B cell (primary cell): ENCODE data around the gene CHIT1. TPM values are rescaled to one million over a fixed set of nuclear protein-coding genes. Genes with fewer than 3 reads are reported as not detected.

Experiments
- ATAC-seq: fragments of 200-7000 bp; cut with Tn5 transposase; one replicate; pipeline ENCODE4 v1.10.0; 2021; ENCODE audit warnings: low read depth, mild to moderate bottlenecking, moderate number of reproducible peaks, moderate library complexity
- CTCF ChIA-PET: fragments of 350-600 bp; sonication (Branson Sonifier 250); formaldehyde crosslinking; loops from one replicate; lab custom pipeline; 2021; ENCODE audit warnings: antibody characterized with exemption, inconsistent platforms; lab: Charles Lee
- POLR2A ChIA-PET: fragments of 350-600 bp; sonication (Branson Sonifier 250); formaldehyde crosslinking; loops from one replicate; lab custom pipeline; 2021; ENCODE audit warnings: antibody characterized with exemption; lab: Charles Lee
- DNase-seq: peaks from one replicate; pipeline ENCODE4 v3.0.0; 2013
- H2AFZ ChIP-seq: 2 replicates; pipeline ENCODE4 v1.6.1; 2012; ENCODE audit warnings: mild to moderate bottlenecking, low read depth, low read length; ENCODE audit not compliant: insufficient read depth, poor library complexity, severe bottlenecking
- H3K27ac ChIP-seq, 2 donors: 1 replicate in 1 of 2; 2 replicates in 1 of 2; pipeline ENCODE4 v1.5.1; 2012 to 2013; ENCODE audit warnings: low read length in 2 of 2, mild to moderate bottlenecking in 2 of 2, moderate library complexity in 1 of 2
- H3K27me3 ChIP-seq, 4 experiments: fragments of 200-600 bp in 1 of 4; sonication (generic) in 1 of 4; replicated peaks in 1 of 4; 1 replicate in 2 of 4; 2 replicates in 2 of 4; pipeline versions ENCODE4 v1.6.1 to v1.7.0; 2013 to 2016; ENCODE audit warnings: low read length in 3 of 4, mild to moderate bottlenecking in 2 of 4, mixed read lengths in 1 of 4, moderate library complexity in 1 of 4; ENCODE audit not compliant: insufficient read depth in 4 of 4, control insufficient read depth in 3 of 4; ENCODE audit errors: control extremely low read depth in 1 of 4
- H3K36me3 ChIP-seq, 2 experiments: replicated peaks in 1 of 2; 1 replicate in 1 of 2; 2 replicates in 1 of 2; pipeline versions ENCODE4 v1.6.1 to v1.7.1; 2013; ENCODE audit warnings: low read length in 1 of 2; ENCODE audit not compliant: insufficient read depth in 2 of 2, control insufficient read depth in 1 of 2; ENCODE audit errors: control extremely low read depth in 1 of 2, extremely low read depth in 1 of 2
- H3K4me1 ChIP-seq, 2 donors: fragments of 200-600 bp in 1 of 2; sonication (generic) in 1 of 2; 1 replicate in 1 of 2; 2 replicates in 1 of 2; pipeline versions ENCODE4 v1.5.1 to v1.6.1; 2013 to 2017; ENCODE audit warnings: low read length in 2 of 2; ENCODE audit not compliant: control insufficient read depth in 2 of 2, insufficient read depth in 2 of 2
- H3K4me2 ChIP-seq: replicated peaks from 2 replicates; pipeline ENCODE3; 2012; ENCODE audit warnings: mild to moderate bottlenecking, low read depth, low read length; ENCODE audit not compliant: poor library complexity, severe bottlenecking
- H3K4me3 ChIP-seq, 5 experiments: fragments of 200-600 bp in 1 of 5; sonication (generic) in 1 of 5; 1 replicate in 3 of 5; 2 replicates in 2 of 5; pipeline versions ENCODE4 v1.5.1 to v1.7.0; 2011 to 2016; ENCODE audit warnings: low read length in 4 of 5, mild to moderate bottlenecking in 4 of 5, low read depth in 2 of 5, control low read depth in 1 of 5, moderate library complexity in 1 of 5; ENCODE audit not compliant: insufficient read depth in 1 of 5; ENCODE audit errors: control extremely low read depth in 1 of 5, extremely low read depth in 1 of 5
- H3K79me2 ChIP-seq: fragments of 200-600 bp; sonication (generic); one replicate; pipeline ENCODE4 v1.6.0; 2016; ENCODE audit warnings: low read length; ENCODE audit not compliant: control insufficient read depth, insufficient read depth
- H3K9ac ChIP-seq: fragments of 200-600 bp; sonication (generic); 2 replicates; pipeline ENCODE4 v1.6.1; 2017; ENCODE audit warnings: mild to moderate bottlenecking, low read length, moderate library complexity
- H3K9me3 ChIP-seq, 3 donors: one replicate each; pipeline versions ENCODE4 v1.6.1 to v1.7.1; 2013; ENCODE audit warnings: low read length in 2 of 3; ENCODE audit not compliant: control insufficient read depth in 2 of 3, insufficient read depth in 1 of 3; ENCODE audit errors: control extremely low read depth in 1 of 3
- H4K20me1 ChIP-seq: 2 replicates; pipeline ENCODE4 v1.6.0; 2012; ENCODE audit warnings: mild to moderate bottlenecking, low read length; ENCODE audit not compliant: insufficient read depth, control insufficient read depth, poor library complexity, severe bottlenecking
- H3K27ac Mint-ChIP-seq: one replicate; pipeline ENCODE4 v1.8.0; 2021; ENCODE audit warnings: mixed read lengths
- H3K27me3 Mint-ChIP-seq: one replicate; pipeline ENCODE4 v1.8.0; 2021; ENCODE audit warnings: mixed read lengths
- H3K4me1 Mint-ChIP-seq: one replicate; pipeline ENCODE4 v1.8.0; 2021; ENCODE audit warnings: mixed read lengths
- H3K4me3 Mint-ChIP-seq: one replicate; pipeline ENCODE4 v1.8.0; 2021; ENCODE audit warnings: mixed read lengths
- H3K9me3 Mint-ChIP-seq: one replicate; pipeline ENCODE4 v1.8.0; 2022; ENCODE audit warnings: mixed read lengths; ENCODE audit not compliant: insufficient read depth
- CTCF ChIP-seq: fragments of 200-600 bp; IDR thresholded peaks from one replicate; pipeline ENCODE4 v1.8.0; 2022; ENCODE audit warnings: antibody characterized with exemption, mild to moderate bottlenecking
- EZH2 ChIP-seq: IDR thresholded peaks from 2 replicates; pipeline ENCODE4 v1.6.1; 2012; ENCODE audit warnings: borderline replicate concordance, low read depth, mild to moderate bottlenecking, moderate library complexity, low read length; ENCODE audit not compliant: insufficient read depth, poor library complexity, severe bottlenecking
- WGBS: methylation state at CpG from one replicate; pipeline ENCODE4 v1.1.5; 2013; ENCODE audit warnings: missing lambda C conversion rate; ENCODE audit not compliant: insufficient coverage; 5-methylcytosine and 5-hydroxymethylcytosine counted together
- intact Hi-C: fragments of 100-400 bp; cut with micrococcal nuclease; formaldehyde crosslinking; loops from one replicate; pipeline ENCODE4 v1.10.0; 2022
- polyA plus RNA-seq: library from polyadenylated mRNA; depleted of rRNA; stranded (reverse); fragments of >200 nt; gene quantifications from 2 replicates; pipeline ENCODE4 v1.2.3, GENCODE V29; 2012
- total RNA-seq, 2 donors: library from RNA; stranded (reverse); fragments of 120-200 nt in 1 of 2; gene quantifications; 1 replicate in 1 of 2; 2 replicates in 1 of 2; pipeline versions ENCODE4 v1.2.3 to v1.2.4, GENCODE V29; 2013 to 2022

CHIT1 gene
- total and polyA plus RNA-seq, 2 donors (not counting 1 experiment from before 2014, with no cell fraction given), result 2.0 to 8.2 TPM

- Histone ChIP-seq H3K79me2 (no peaks in the 10 kb centered on the region), H3K4me1 (no peaks in the 10 kb centered on the region), H3K36me3 (no peaks in the 10 kb centered on the region), H3K4me3 (no peak overlapping the region), H3K27ac (no peak overlapping the region), H3K27me3 (peaks cover 0 to 7% (median 0%) of the 10 kb centered on the region in 4 experiments), H3K9ac (no peak overlapping the region), H4K20me1 (no peaks in the 10 kb centered on the region), H3K9me3 (no peaks in the 10 kb centered on the region), H2AFZ (no peak overlapping the region), H3K4me2 (no peak overlapping the region)
- Mint-ChIP-seq H3K27me3 (peaks cover 16% of the 10 kb centered on the region), H3K27ac (no peak overlapping the region), H3K9me3 (no peaks in the 10 kb centered on the region), H3K4me3 (no peak overlapping the region), H3K4me1 (no peaks in the 10 kb centered on the region)
- DNase-seq (no peak), ATAC-seq (no peak)
- 100% methylated on average over 1 of the region's 4 CpGs for WGBS
- TF ChIP-seq CTCF (no peak), EZH2 (no peak)
- ChIA-PET CTCF (interaction anchor here (1.1 to 1.4 kb wide), 3 partner anchors 8 to 186 kb away, joined by 4 to 5 read pairs (median 4); no protein-coding TSS in a partner anchor), POLR2A (no interaction called here)
- intact Hi-C loops, result no loop called here
Observed at GRCh38 chr1:203225071-203225470, 4.4 kb downstream of the CHIT1 start.

GRCh38 chr1:203223012-203223775 lies 6.3 kb downstream of the CHIT1 start:
- no peaks in the 10 kb centered on the region for H3K79me2 ChIP-seq
- no peak overlapping the region for H3K4me3 ChIP-seq
- ATAC-seq (no peak), DNase-seq (no peak)
- Mint-ChIP-seq H3K9me3 (no peaks in the 10 kb centered on the region), H3K27ac (no peak overlapping the region), H3K4me3 (no peak overlapping the region), H3K4me1 (no peaks in the 10 kb centered on the region), H3K27me3 (peaks cover 11% of the 10 kb centered on the region)
- ChIA-PET POLR2A (no interaction called here), CTCF (interaction anchor here (1.2 kb wide), 1 partner anchor 9 kb away, joined by 3 read pairs; no protein-coding TSS in a partner anchor)
- H2AFZ ChIP-seq, result no peak overlapping the region
- no peaks in the 10 kb centered on the region for H3K36me3 ChIP-seq
- intact Hi-C loops, result no loop called here
- peaks cover 0 to 4% (median 0%) of the 10 kb centered on the region in 4 experiments for H3K27me3 ChIP-seq
- TF ChIP-seq CTCF, result no peak
- TF ChIP-seq EZH2, result no peak
- H3K27ac ChIP-seq, result no peak overlapping the region
- no peaks in the 10 kb centered on the region for H3K4me1 ChIP-seq
- WGBS, result 89% methylated on average over 18 of the region's 18 CpGs
- no peak overlapping the region for H3K4me2 ChIP-seq
- H3K9ac ChIP-seq, result no peak overlapping the region
- H4K20me1 ChIP-seq, result no peaks in the 10 kb centered on the region
- no peaks in the 10 kb centered on the region for H3K9me3 ChIP-seq
